Sigmoid colon (tissue), 7 donors: ENCODE measurements around the gene GNG13. TPM values are rescaled to one million over a fixed set of nuclear protein-coding genes. Genes with fewer than 3 reads are reported as not detected.

Source experiments
- DNase-seq: peaks from one replicate; pipeline ENCODE4 v3.0.0-alpha.2; 2019
- H3K27ac ChIP-seq, 4 donors: fragments of 200-600 bp; sonication (generic); one replicate each; pipeline ENCODE4 v1.5.1; 2016 to 2019; ENCODE audit warnings: mild to moderate bottlenecking in 1 of 4
- H3K27me3 ChIP-seq, 3 donors: fragments of 200-600 bp; sonication (generic); one replicate each; pipeline ENCODE4 v1.5.1; 2019; ENCODE audit warnings: mild to moderate bottlenecking in 1 of 3
- H3K36me3 ChIP-seq, 4 donors: fragments of 200-600 bp; sonication (generic); one replicate each; pipeline ENCODE4 v1.5.1; 2016 to 2019
- H3K4me1 ChIP-seq, 4 donors: fragments of 200-600 bp; sonication (generic); one replicate each; pipeline ENCODE4 v1.5.1; 2017 to 2019
- H3K4me3 ChIP-seq, 4 donors: fragments of 200-600 bp; sonication (generic); one replicate each; pipeline ENCODE4 v1.5.1; 2017 to 2019; ENCODE audit warnings: mild to moderate bottlenecking in 2 of 4, moderate library complexity in 1 of 4
- H3K9me3 ChIP-seq, 4 donors: fragments of 200-600 bp in 3 of 4; sonication (generic) in 3 of 4; one replicate each; pipeline versions ENCODE4 v1.5.1 to v1.6.1; 2013 to 2019
- EP300 ChIP-seq, 4 donors: sonication (generic); formaldehyde crosslinking; IDR thresholded peaks; one replicate each; pipeline ENCODE4 v1.6.1; 2017; ENCODE audit warnings: antibody characterized with exemption in 4 of 4
- POLR2A ChIP-seq, 2 donors: fragments of 450-650 bp; IDR thresholded peaks; one replicate each; pipeline ENCODE4 v1.6.1; 2016; ENCODE audit warnings: antibody characterized with exemption in 2 of 2, mild to moderate bottlenecking in 2 of 2, moderate library complexity in 2 of 2
- POLR2AphosphoS5 ChIP-seq, 4 donors: sonication (generic); formaldehyde crosslinking; IDR thresholded peaks; one replicate each; pipeline ENCODE4 v1.6.1; 2017; ENCODE audit warnings: antibody characterized with exemption in 4 of 4
- WGBS, 2 donors: extraction: QIAGEN DNeasy Blood & Tissue Kit; methylation state at CpG; one replicate each; pipeline ENCODE4 v1.1.7; 2013; 5-methylcytosine and 5-hydroxymethylcytosine counted together
- intact Hi-C: fragments of 100-400 bp; cut with DNase I; formaldehyde crosslinking; loops from one replicate; pipeline ENCODE4 v1.15.1; 2023
- polyA plus RNA-seq, 3 donors: library from polyadenylated mRNA; stranded (reverse); fragments of 200-250 nt; gene quantifications; one replicate each; pipeline ENCODE4 v1.2.3, GENCODE V29; 2013
- total RNA-seq, 4 donors: library from RNA; depleted of rRNA; stranded (reverse); fragments of >200 nt; gene quantifications; one replicate each; pipeline ENCODE4 v1.1.0, GENCODE V29; 2016
- TF ChIP-seq, protein P1 (sequence below), 4 experiments: fragments of 450-650 bp in 3 of 4; fragments of 200-600 bp in 1 of 4; IDR thresholded peaks; one replicate each; pipeline ENCODE4 v1.5.1; 2016 to 2019; ENCODE audit warnings: antibody characterized with exemption in 4 of 4, mild to moderate bottlenecking in 3 of 4, moderate library complexity in 2 of 4
- donor health status: healthy with polysubstance abuse.
- donor health status: Bipolar disorder and iron deficiency.
- donor health status: healthy.

The GNG13 gene
- total and polyA plus RNA-seq, 7 donors: 0.47 to 1.2 (median 0.92) TPM; not detected in 4

DNA sequence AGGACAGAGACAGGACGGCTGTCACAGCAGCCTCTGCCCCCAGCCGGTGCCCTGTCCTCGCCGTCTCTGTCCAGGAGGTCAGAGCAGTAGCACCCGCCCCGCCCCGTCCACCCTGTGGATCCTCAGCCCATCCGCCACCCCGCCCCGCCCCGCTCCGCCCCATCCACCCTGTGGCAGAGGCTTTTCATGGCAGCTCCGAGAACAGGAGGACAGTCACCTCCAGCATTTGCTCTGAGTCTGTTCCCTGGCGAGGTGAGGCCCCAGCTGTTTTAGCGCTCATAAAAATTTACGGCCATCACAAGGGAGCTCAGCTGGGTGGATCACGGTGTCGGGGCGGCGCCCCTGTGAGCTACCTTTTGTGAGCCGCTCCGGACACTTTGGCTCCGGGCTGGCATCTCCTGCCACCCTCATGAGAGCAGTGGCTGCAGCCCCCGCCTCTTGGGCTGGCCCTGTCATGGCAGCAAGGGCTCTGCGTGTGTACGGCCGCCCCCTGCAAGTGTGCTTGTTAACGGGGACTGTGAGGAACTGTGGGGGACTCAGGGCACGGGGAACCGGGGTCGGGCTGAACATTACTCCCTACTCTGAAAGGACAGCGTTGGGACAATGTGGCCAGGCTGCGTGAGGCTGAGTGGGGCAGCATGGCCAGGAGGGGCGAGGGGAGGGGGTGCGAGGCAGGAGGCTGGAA, 32.3 kb upstream of the GNG13 start:
- H3K27me3 ChIP-seq: peaks cover 0 to 41% (median 15%) of the 10 kb centered on the region in 3 donors
- intact Hi-C loops: no loop called here

DNA sequence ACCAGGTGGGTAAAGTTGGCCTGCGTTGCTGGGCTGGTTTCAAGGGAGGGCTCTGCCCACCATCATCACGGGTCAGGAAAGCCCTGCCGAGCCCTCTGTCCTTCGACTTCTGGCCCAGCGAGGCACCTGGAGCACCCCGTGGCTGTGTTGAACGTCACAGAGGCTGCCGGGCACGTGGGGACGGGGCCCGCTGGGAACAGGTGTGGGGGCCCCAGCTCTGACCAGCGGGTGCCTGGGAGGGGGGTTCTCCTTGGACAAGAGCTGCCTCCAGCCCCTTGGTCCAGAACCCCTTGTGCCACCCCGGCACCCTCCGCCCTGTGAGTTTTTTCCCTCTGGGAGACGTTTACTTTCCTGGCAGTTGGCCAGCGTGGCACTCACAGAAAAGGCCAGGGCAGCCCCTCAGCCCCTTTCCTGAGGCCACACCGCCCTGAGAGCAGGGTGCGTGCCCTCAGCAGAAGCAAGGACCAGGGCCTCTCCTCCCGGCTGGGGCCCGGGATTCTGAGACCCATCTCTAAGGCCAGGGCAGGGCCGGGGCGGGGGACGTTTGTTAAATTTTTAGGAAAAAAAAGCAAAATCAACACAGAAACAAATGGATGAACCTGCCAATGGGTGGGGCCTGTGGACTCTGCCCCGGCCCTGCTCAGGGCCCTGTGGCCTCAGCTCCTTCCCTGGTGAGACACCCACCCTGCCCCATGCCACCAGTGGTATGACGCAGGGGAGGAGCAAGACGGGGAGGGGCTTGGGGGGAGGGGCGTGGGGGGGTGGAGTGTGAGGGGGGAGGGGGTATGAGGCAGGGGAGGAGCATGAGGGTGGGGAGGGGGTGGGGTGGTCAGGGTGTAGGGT, 31.3 kb upstream of the GNG13 start:
- Histone ChIP-seq H3K4me3 (no peak overlapping the region), H3K4me1 (no peaks in the 10 kb centered on the region), H3K27me3 (peaks cover 0 to 41% (median 15%) of the 10 kb centered on the region in 3 donors), H3K27ac (no peak overlapping the region), H3K9me3 (peaks cover 7 to 22% (median 14%) of the 10 kb centered on the region in 4 donors), H3K36me3 (no peaks in the 10 kb centered on the region)
- no peak for DNase-seq
- TF ChIP-seq, protein P1, sequence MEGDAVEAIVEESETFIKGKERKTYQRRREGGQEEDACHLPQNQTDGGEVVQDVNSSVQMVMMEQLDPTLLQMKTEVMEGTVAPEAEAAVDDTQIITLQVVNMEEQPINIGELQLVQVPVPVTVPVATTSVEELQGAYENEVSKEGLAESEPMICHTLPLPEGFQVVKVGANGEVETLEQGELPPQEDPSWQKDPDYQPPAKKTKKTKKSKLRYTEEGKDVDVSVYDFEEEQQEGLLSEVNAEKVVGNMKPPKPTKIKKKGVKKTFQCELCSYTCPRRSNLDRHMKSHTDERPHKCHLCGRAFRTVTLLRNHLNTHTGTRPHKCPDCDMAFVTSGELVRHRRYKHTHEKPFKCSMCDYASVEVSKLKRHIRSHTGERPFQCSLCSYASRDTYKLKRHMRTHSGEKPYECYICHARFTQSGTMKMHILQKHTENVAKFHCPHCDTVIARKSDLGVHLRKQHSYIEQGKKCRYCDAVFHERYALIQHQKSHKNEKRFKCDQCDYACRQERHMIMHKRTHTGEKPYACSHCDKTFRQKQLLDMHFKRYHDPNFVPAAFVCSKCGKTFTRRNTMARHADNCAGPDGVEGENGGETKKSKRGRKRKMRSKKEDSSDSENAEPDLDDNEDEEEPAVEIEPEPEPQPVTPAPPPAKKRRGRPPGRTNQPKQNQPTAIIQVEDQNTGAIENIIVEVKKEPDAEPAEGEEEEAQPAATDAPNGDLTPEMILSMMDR (IDR thresholded peaks at IDR 0.05): no peak
- TF ChIP-seq EP300 (IDR thresholded peaks at IDR 0.05) (no peak), POLR2AphosphoS5 (IDR thresholded peaks at IDR 0.05) (no peak), POLR2A (IDR thresholded peaks at IDR 0.05) (no peak)
- intact Hi-C loops: no loop called here
- WGBS, 2 donors: 26 to 61% methylated on average over 26 to 27 of the region's 27 CpGs

More for the DNA sequence above, 32.3 kb upstream of the GNG13 start:
- DNase-seq: no peak
- Histone ChIP-seq H3K9me3 (peaks cover 9 to 23% (median 16%) of the 10 kb centered on the region in 4 donors), H3K4me3 (no peak overlapping the region), H3K27ac (no peak overlapping the region), H3K36me3 (no peaks in the 10 kb centered on the region), H3K4me1 (no peaks in the 10 kb centered on the region)
- WGBS, 2 donors: 14 to 62% methylated on average over 35 of the region's 35 CpGs
- no peak for TF ChIP-seq POLR2A (IDR thresholded peaks at IDR 0.05)
- no peak for TF ChIP-seq POLR2AphosphoS5 (IDR thresholded peaks at IDR 0.05)
- TF ChIP-seq EP300 (IDR thresholded peaks at IDR 0.05): no peak
- TF ChIP-seq, protein P1 (IDR thresholded peaks at IDR 0.05): no peak

DNA sequence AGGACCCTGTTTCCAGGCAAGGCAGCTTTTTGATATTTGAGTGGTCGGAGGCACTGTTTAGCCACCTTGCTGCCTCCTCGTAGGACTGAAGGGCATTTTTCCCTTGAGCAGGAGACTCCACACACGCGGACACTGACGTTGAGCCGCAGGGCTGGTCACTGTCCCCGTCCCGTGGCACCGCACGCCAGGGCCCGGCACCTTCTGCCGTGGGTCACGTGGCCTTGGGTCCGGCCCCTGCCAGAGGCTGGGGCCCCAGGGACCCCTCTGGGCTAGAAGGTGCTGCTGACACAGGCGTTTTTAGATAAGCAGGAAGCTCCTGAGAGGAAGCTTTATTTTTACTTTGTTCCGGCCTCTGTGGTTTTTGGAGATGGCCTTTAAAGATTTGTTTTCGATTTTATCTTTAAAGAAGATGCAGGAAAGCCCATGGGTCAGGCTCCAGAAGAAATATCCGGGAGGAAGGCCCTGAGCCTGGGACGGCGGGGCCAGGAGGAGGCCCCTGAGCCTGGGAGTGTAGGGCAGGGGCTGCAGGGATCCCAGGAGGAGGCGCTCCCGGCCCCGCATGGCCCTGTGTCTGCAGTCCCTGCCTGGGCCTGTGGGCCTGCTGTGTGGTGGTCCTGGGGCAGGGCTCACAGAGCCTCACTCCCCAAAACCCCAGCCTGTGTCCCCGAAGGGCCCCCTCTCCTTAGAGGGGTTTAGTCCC, 30.5 kb upstream of the GNG13 start:
- H3K36me3 ChIP-seq: no peaks in the 10 kb centered on the region
- WGBS, 2 donors: 52 to 78% methylated on average over 24 of the region's 24 CpGs
- intact Hi-C loops: no loop called here
- no peak for DNase-seq
- H3K9me3 ChIP-seq: peaks cover 3 to 17% (median 9%) of the 10 kb centered on the region in 4 donors
- H3K4me1 ChIP-seq: no peaks in the 10 kb centered on the region
- no peak overlapping the region for H3K4me3 ChIP-seq
- TF ChIP-seq, protein P1 (IDR thresholded peaks at IDR 0.05): no peak
- TF ChIP-seq EP300 (IDR thresholded peaks at IDR 0.05) (no peak), POLR2AphosphoS5 (IDR thresholded peaks at IDR 0.05) (no peak), POLR2A (IDR thresholded peaks at IDR 0.05) (no peak)
- peaks cover 0 to 43% (median 15%) of the 10 kb centered on the region in 3 donors for H3K27me3 ChIP-seq
- H3K27ac ChIP-seq: no peak overlapping the region

DNA sequence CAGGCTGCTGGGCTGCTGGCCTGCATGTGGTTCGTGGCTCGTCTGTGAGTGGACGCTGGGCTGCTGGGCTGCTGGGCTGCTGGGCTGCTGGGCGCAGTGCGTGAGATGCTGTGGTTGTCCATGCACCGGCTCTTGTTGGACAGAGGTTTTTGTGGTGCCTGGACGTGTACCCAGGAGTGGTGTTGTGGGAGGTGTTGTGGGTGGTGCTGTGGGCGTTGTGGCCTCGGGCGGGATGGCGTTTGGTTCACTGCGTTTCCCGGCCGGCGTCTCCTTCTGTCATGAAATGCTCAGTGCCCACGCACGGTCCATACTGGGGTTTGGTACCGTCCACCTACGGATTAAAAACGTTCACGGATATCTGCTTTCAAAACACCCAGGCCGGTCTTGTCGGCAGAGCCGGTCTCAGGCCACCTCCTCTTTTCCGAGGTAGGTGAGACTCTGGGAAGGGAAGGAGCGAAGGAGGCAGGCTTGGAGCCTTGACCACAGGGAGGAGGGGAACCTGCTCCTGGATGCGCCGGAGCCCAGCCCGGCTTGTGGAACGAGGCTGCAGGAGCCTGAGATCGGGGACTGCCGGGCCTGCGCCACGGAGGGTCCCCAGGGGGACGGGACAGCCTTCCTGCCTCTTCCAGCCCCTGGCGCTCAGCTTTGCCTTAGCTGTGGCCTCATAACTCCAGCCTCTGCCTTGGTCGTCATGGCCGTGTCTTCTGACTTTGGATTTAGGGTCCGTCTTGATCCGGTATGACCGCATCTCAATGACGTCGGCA, 29.8 kb upstream of the GNG13 start:
- H3K36me3 ChIP-seq: no peaks in the 10 kb centered on the region
- DNase-seq: no peak
- intact Hi-C loops: no loop called here
- no peak overlapping the region for H3K27ac ChIP-seq
- WGBS, 2 donors: 88 to 92% methylated on average over 43 of the region's 43 CpGs
- peaks cover 0 to 5% (median 3%) of the 10 kb centered on the region in 4 donors for H3K4me1 ChIP-seq
- no peak overlapping the region for H3K4me3 ChIP-seq
- TF ChIP-seq EP300 (IDR thresholded peaks at IDR 0.05) (no peak), POLR2A (IDR thresholded peaks at IDR 0.05) (no peak), POLR2AphosphoS5 (IDR thresholded peaks at IDR 0.05) (no peak)
- TF ChIP-seq, protein P1 (IDR thresholded peaks at IDR 0.05): no peak
- peaks cover 0 to 50% (median 18%) of the 10 kb centered on the region in 3 donors for H3K27me3 ChIP-seq
- peaks cover 0 to 11% (median 2%) of the 10 kb centered on the region in 4 donors for H3K9me3 ChIP-seq
